Upper lobe of right lung (tissue), 1 donor: ENCODE measurements around the gene QRFPR. TPM values are rescaled to one million over a fixed set of nuclear protein-coding genes. Genes with fewer than 3 reads are reported as not detected.
A peak's percentile ranks its signal among the peaks of the same experiment; 100 is the strongest.

Experiments
- ATAC-seq: fragments of 200-7000 bp; cut with Tn5 transposase; one replicate; pipeline ENCODE4 v1.9.1; 2020; ENCODE audit warnings: mild to moderate bottlenecking, moderate library complexity
- DNase-seq: peaks from one replicate; pipeline ENCODE4 v3.0.0-alpha.2; 2020
- H3K27ac ChIP-seq: fragments of 200-600 bp; one replicate; pipeline ENCODE4 v1.8.0; 2022
- H3K27me3 ChIP-seq: fragments of 200-600 bp; one replicate; pipeline ENCODE4 v1.8.0; 2022; ENCODE audit warnings: mild to moderate bottlenecking
- H3K36me3 ChIP-seq: fragments of 200-600 bp; one replicate; pipeline ENCODE4 v1.8.0; 2022
- H3K4me1 ChIP-seq: fragments of 200-600 bp; one replicate; pipeline ENCODE4 v1.8.0; 2022
- H3K4me3 ChIP-seq: fragments of 200-600 bp; one replicate; pipeline ENCODE4 v1.8.0; 2022; ENCODE audit warnings: mild to moderate bottlenecking
- H3K9me3 ChIP-seq: fragments of 200-600 bp; one replicate; pipeline ENCODE4 v1.8.0; 2022
- CTCF ChIP-seq: fragments of 200-600 bp; IDR thresholded peaks from one replicate; pipeline ENCODE4 v1.8.0; 2022; ENCODE audit warnings: antibody characterized with exemption
- intact Hi-C: fragments of 100-400 bp; cut with DNase I; formaldehyde crosslinking; loops from one replicate; pipeline ENCODE4 v1.11.0; 2022
- total RNA-seq: library from RNA; stranded (reverse); fragmentation: NEBNext Ultra II Directional; extraction: Animal tissue kit (Norgen Biotek cat#: 25700); gene quantifications from one replicate; pipeline ENCODE4 v1.2.1, GENCODE V29; 2021
- donor health status: DM: no; HTN: yes; CAD: no; lungs with severe emphysema.

The QRFPR gene
- total RNA-seq, 1 donor from 2014 or later, result 0.32 TPM

GRCh38 chr4:121307445-121308327 lies 73.1 kb downstream of the QRFPR start:
- Histone ChIP-seq H3K9me3 (no peaks in the 10 kb centered on the region), H3K27ac (no peak overlapping the region), H3K4me1 (no peaks in the 10 kb centered on the region), H3K27me3 (no peaks in the 10 kb centered on the region), H3K36me3 (no peaks in the 10 kb centered on the region), H3K4me3 (no peak overlapping the region)
- peak; percentile 71 for TF ChIP-seq CTCF
- no peak for DNase-seq
- peak; percentile 93 for ATAC-seq
- intact Hi-C loops, result no loop called here

GRCh38 chr4:121306931-121307330 lies 73.9 kb downstream of the QRFPR start:
- no peak overlapping the region for H3K4me3 ChIP-seq
- intact Hi-C loops, result no loop called here
- no peak overlapping the region for H3K27ac ChIP-seq
- no peaks in the 10 kb centered on the region for H3K9me3 ChIP-seq
- no peak for ATAC-seq
- H3K27me3 ChIP-seq, result no peaks in the 10 kb centered on the region
- H3K4me1 ChIP-seq, result no peaks in the 10 kb centered on the region
- no peak for DNase-seq
- no peaks in the 10 kb centered on the region for H3K36me3 ChIP-seq
- TF ChIP-seq CTCF, result no peak

GRCh38 chr4:121304893-121305292 lies 75.9 kb downstream of the QRFPR start:
- H3K4me3 ChIP-seq, result no peak overlapping the region
- ATAC-seq (peak; percentile 15), DNase-seq (no peak)
- no peak overlapping the region for H3K27ac ChIP-seq
- TF ChIP-seq CTCF, result no peak
- H3K36me3 ChIP-seq, result no peaks in the 10 kb centered on the region
- intact Hi-C loops, result no loop called here
- H3K9me3 ChIP-seq, result no peaks in the 10 kb centered on the region
- no peaks in the 10 kb centered on the region for H3K4me1 ChIP-seq
- no peaks in the 10 kb centered on the region for H3K27me3 ChIP-seq

GRCh38 chr4:121299367-121299766 lies 81.5 kb downstream of the QRFPR start:
- H3K27me3 ChIP-seq, result no peaks in the 10 kb centered on the region
- TF ChIP-seq CTCF, result no peak
- DNase-seq (no peak), ATAC-seq (no peak)
- intact Hi-C loops, result no loop called here
- no peaks in the 10 kb centered on the region for H3K4me1 ChIP-seq
- no peaks in the 10 kb centered on the region for H3K36me3 ChIP-seq
- H3K9me3 ChIP-seq, result no peaks in the 10 kb centered on the region
- H3K4me3 ChIP-seq, result no peak overlapping the region
- no peak overlapping the region for H3K27ac ChIP-seq

GRCh38 chr4:121283319-121283718 lies 97.5 kb downstream of the QRFPR start:
- DNase-seq, result no peak
- no peak for ATAC-seq
- no peak overlapping the region for H3K27ac ChIP-seq
- H3K27me3 ChIP-seq, result no peaks in the 10 kb centered on the region
- TF ChIP-seq CTCF, result no peak
- no peak overlapping the region for H3K4me3 ChIP-seq
- H3K36me3 ChIP-seq, result no peaks in the 10 kb centered on the region
- intact Hi-C loops, result no loop called here
- H3K9me3 ChIP-seq, result no peaks in the 10 kb centered on the region
- no peaks in the 10 kb centered on the region for H3K4me1 ChIP-seq
